ENCODE data around the gene TMEM176B. TPM values are rescaled to one million over a fixed set of nuclear protein-coding genes. Genes with fewer than 3 reads are reported as not detected.

The TMEM176B gene
- total RNA-seq, 1 experiment from 2014 or later = 2.2 TPM

GRCh38 chr7:150806863-150807262, 6.7 kb upstream of the TMEM176B start:
- ChIA-PET POLR2A (ENCODE audit: low non-redundant PET) (no interaction called here), CTCF (no interaction called here)
- TF ChIP-seq EZH2 (IDR thresholded peaks at IDR 0.05; ENCODE audit: borderline replicate concordance, low read depth, low read length, poor library complexity, severe bottlenecking) = no peak
- TF ChIP-seq CTCF (conservative IDR thresholded peaks at IDR 0.05; ENCODE audit: low read depth, low read length) = peak; percentile 36; the same call in 1 of the 2 replicates
- H3K9me3 ChIP-seq (ENCODE audit: low read depth, low read length, poor library complexity, severe bottlenecking) = peaks cover 12% of the 10 kb centered on the region
- peaks cover 13% of the 10 kb centered on the region for H3K4me1 ChIP-seq (ENCODE audit: insufficient read depth, low read length, poor library complexity, severe bottlenecking)
- no TSS peak for BruUV-seq (replicated peaks)
- DNase-seq (ENCODE audit: low spot score) = no peak
- no peak overlapping the region for H3K27ac ChIP-seq (ENCODE audit: low read depth, low read length, poor library complexity, severe bottlenecking)
- H3K36me3 ChIP-seq (ENCODE audit: insufficient read depth, low read length, poor library complexity, severe bottlenecking) = no peaks in the 10 kb centered on the region
- H3K4me3 ChIP-seq (ENCODE audit: low read depth, low read length, poor library complexity, severe bottlenecking) = no peak overlapping the region
- intact Hi-C loops (cut with micrococcal nuclease; ENCODE audit: unreplicated experiment) = loop anchor here (2.0 kb wide), 1 partner anchor 28 kb away; no protein-coding TSS in a partner anchor
- H3K27me3 ChIP-seq (replicated peaks; ENCODE audit: insufficient read depth, low read depth, low read length, poor library complexity) = no peaks in the 10 kb centered on the region

- CTCF ChIA-PET = no interaction called here
- Histone ChIP-seq H3K4me1 (ENCODE audit: insufficient read depth, low read length, poor library complexity, severe bottlenecking) (peaks cover 13% of the 10 kb centered on the region), H3K27ac (ENCODE audit: low read depth, low read length, poor library complexity, severe bottlenecking) (no peak overlapping the region), H3K4me3 (ENCODE audit: low read depth, low read length, poor library complexity, severe bottlenecking) (no peak overlapping the region), H3K27me3 (replicated peaks; ENCODE audit: insufficient read depth, low read depth, low read length, poor library complexity) (no peaks in the 10 kb centered on the region), H3K9me3 (ENCODE audit: low read depth, low read length, poor library complexity, severe bottlenecking) (peaks cover 12% of the 10 kb centered on the region), H3K36me3 (ENCODE audit: insufficient read depth, low read length, poor library complexity, severe bottlenecking) (no peaks in the 10 kb centered on the region)
- no TSS peak for BruUV-seq (replicated peaks)
- no peak for TF ChIP-seq EZH2 (IDR thresholded peaks at IDR 0.05; ENCODE audit: borderline replicate concordance, low read depth, low read length, poor library complexity, severe bottlenecking)
- no peak for TF ChIP-seq CTCF (conservative IDR thresholded peaks at IDR 0.05; ENCODE audit: low read depth, low read length)
- intact Hi-C loops (cut with micrococcal nuclease; ENCODE audit: unreplicated experiment) = loop anchor here (2.0 kb wide), 1 partner anchor 28 kb away; no protein-coding TSS in a partner anchor
- DNase-seq (ENCODE audit: low spot score) = no peak
- POLR2A ChIA-PET (ENCODE audit: low non-redundant PET) = no interaction called here
Observed at GRCh38 chr7:150806454-150806853, 6.3 kb upstream of the TMEM176B start.

- CTCF ChIA-PET = no interaction called here
Observed at GRCh38 chr7:150805864-150806263, 5.7 kb upstream of the TMEM176B start.

More at GRCh38 chr7:150805864-150806263, 5.7 kb upstream of the TMEM176B start:
- Histone ChIP-seq H3K4me1 (ENCODE audit: insufficient read depth, low read length, poor library complexity, severe bottlenecking) (peaks cover 13% of the 10 kb centered on the region), H3K27me3 (replicated peaks; ENCODE audit: insufficient read depth, low read depth, low read length, poor library complexity) (no peaks in the 10 kb centered on the region), H3K4me3 (ENCODE audit: low read depth, low read length, poor library complexity, severe bottlenecking) (no peak overlapping the region), H3K27ac (ENCODE audit: low read depth, low read length, poor library complexity, severe bottlenecking) (no peak overlapping the region), H3K9me3 (ENCODE audit: low read depth, low read length, poor library complexity, severe bottlenecking) (peaks cover 12% of the 10 kb centered on the region), H3K36me3 (ENCODE audit: insufficient read depth, low read length, poor library complexity, severe bottlenecking) (no peaks in the 10 kb centered on the region)
- intact Hi-C loops (cut with micrococcal nuclease; ENCODE audit: unreplicated experiment) = loop anchor here (2.0 kb wide), 1 partner anchor 27 kb away; no protein-coding TSS in a partner anchor
- POLR2A ChIA-PET (ENCODE audit: low non-redundant PET) = no interaction called here
- TF ChIP-seq CTCF (conservative IDR thresholded peaks at IDR 0.05; ENCODE audit: low read depth, low read length) (no peak), EZH2 (IDR thresholded peaks at IDR 0.05; ENCODE audit: borderline replicate concordance, low read depth, low read length, poor library complexity, severe bottlenecking) (no peak)
- no peak for DNase-seq (ENCODE audit: low spot score)
- no TSS peak for BruUV-seq (replicated peaks)

Measured in A673 (cell line).